WTC11 (cell line): ENCODE results near the gene RPS6KC1. TPM values are rescaled to one million over a fixed set of nuclear protein-coding genes. Genes with fewer than 3 reads are reported as not detected.

Source experiments
- ATAC-seq: fragments of 200-7000 bp; cut with Tn5 transposase; 2 replicates; pipeline ENCODE4 v1.10.0; 2021; ENCODE audit warnings: mild to moderate bottlenecking, moderate library complexity
- CTCF ChIA-PET: fragments of 300-600 bp; sonication (Branson Sonifier 250); formaldehyde crosslinking; loops from one replicate; lab custom pipeline; 2021; ENCODE audit warnings: antibody characterized with exemption; lab: Charles Lee
- POLR2A ChIA-PET: fragments of 350-600 bp; sonication (Branson Sonifier 250); formaldehyde crosslinking; loops from one replicate; lab custom pipeline; 2021; ENCODE audit warnings: antibody characterized with exemption; lab: Charles Lee
- DNase-seq: peaks from one replicate; pipeline ENCODE4 v3.0.0; 2021; ENCODE audit warnings: low spot score
- H3K27ac Mint-ChIP-seq: 2 replicates; pipeline ENCODE4 v1.8.0; 2021; ENCODE audit warnings: mixed read lengths
- H3K27me3 Mint-ChIP-seq: 2 replicates; pipeline ENCODE4 v1.8.0; 2021; ENCODE audit warnings: low read depth, mild to moderate bottlenecking, moderate library complexity, mixed read lengths
- H3K36me3 Mint-ChIP-seq: 2 replicates; pipeline ENCODE4 v1.8.0; 2021; ENCODE audit warnings: mixed read lengths
- H3K4me1 Mint-ChIP-seq: 2 replicates; pipeline ENCODE4 v1.8.0; 2022; ENCODE audit warnings: mixed read lengths
- H3K4me3 Mint-ChIP-seq: 2 replicates; pipeline ENCODE4 v1.8.0; 2021; ENCODE audit warnings: mild to moderate bottlenecking, moderate library complexity, mixed read lengths
- H3K9me3 Mint-ChIP-seq: 2 replicates; pipeline ENCODE4 v1.8.0; 2021; ENCODE audit warnings: mixed read lengths
- ETV6 ChIP-seq: sonication (generic); formaldehyde crosslinking; IDR thresholded peaks from 2 replicates; pipeline ENCODE4 v1.8.1; 2022; ENCODE audit warnings: mild to moderate bottlenecking, missing genetic modification reagents
- FOXJ3 ChIP-seq: sonication (generic); formaldehyde crosslinking; IDR thresholded peaks from 2 replicates; pipeline ENCODE4 v1.9.0; 2021; ENCODE audit warnings: missing genetic modification reagents, mild to moderate bottlenecking, borderline replicate concordance
- GRHL2 ChIP-seq: fragments of 250-450 bp; sonication (Bioruptor Pico); IDR thresholded peaks from 2 replicates; pipeline ENCODE4 v1.8.0; 2022; ENCODE audit warnings: mild to moderate bottlenecking, moderate library complexity; ENCODE audit not compliant: insufficient replicate concordance, severe bottlenecking
- HMGA2 ChIP-seq: fragments of 250-450 bp; sonication (Bioruptor Pico); IDR thresholded peaks from 2 replicates; pipeline ENCODE4 v1.4.0; 2021; ENCODE audit warnings: mild to moderate bottlenecking, moderate library complexity
- IRF2 ChIP-seq: sonication (generic); formaldehyde crosslinking; IDR thresholded peaks from 2 replicates; pipeline ENCODE4 v1.8.0; 2022; ENCODE audit warnings: low read depth, missing genetic modification reagents, borderline replicate concordance
- KAT7 ChIP-seq: sonication (generic); formaldehyde crosslinking; IDR thresholded peaks from 2 replicates; pipeline ENCODE4 v1.8.1; 2023; ENCODE audit warnings: missing genetic modification reagents, mild to moderate bottlenecking, borderline replicate concordance
- NFATC4 ChIP-seq: fragments of 250-450 bp; sonication (Bioruptor Pico); IDR thresholded peaks from 2 replicates; pipeline ENCODE4 v1.9.0; 2021; ENCODE audit warnings: mild to moderate bottlenecking
- NFE2L1 ChIP-seq: sonication (generic); formaldehyde crosslinking; IDR thresholded peaks from 2 replicates; pipeline ENCODE4 v1.8.1; 2023; ENCODE audit warnings: missing genetic modification reagents
- NR2C2 ChIP-seq: sonication (generic); formaldehyde crosslinking; IDR thresholded peaks from 2 replicates; pipeline ENCODE4 v1.8.0; 2022; ENCODE audit warnings: mild to moderate bottlenecking, missing genetic modification reagents
- PRRX2 ChIP-seq: fragments of 250-450 bp; sonication (Bioruptor Pico); IDR thresholded peaks from 2 replicates; pipeline ENCODE4 v1.8.0; 2021; ENCODE audit warnings: mild to moderate bottlenecking
- SP1 ChIP-seq: sonication (generic); formaldehyde crosslinking; conservative IDR thresholded peaks from 2 replicates; pipeline ENCODE4 v1.8.1; 2022; ENCODE audit warnings: missing genetic modification reagents
- TEAD1 ChIP-seq: sonication (generic); formaldehyde crosslinking; IDR thresholded peaks from 2 replicates; pipeline ENCODE4 v1.8.0; 2022; ENCODE audit warnings: mild to moderate bottlenecking, missing genetic modification reagents
- TEAD4 ChIP-seq: sonication (generic); formaldehyde crosslinking; IDR thresholded peaks from 2 replicates; pipeline ENCODE4 v1.8.0; 2022; ENCODE audit warnings: mild to moderate bottlenecking, missing genetic modification reagents
- ZNF232 ChIP-seq: sonication (generic); formaldehyde crosslinking; IDR thresholded peaks from 2 replicates; pipeline ENCODE4 v1.8.0; 2022; ENCODE audit warnings: mild to moderate bottlenecking, missing genetic modification reagents
- ZNF396 ChIP-seq: fragments of 250-450 bp; sonication (Bioruptor Pico); IDR thresholded peaks from 2 replicates; pipeline ENCODE4 v1.8.0; 2021; ENCODE audit warnings: mild to moderate bottlenecking, moderate library complexity, borderline replicate concordance
- ZNF416 ChIP-seq: fragments of 250-450 bp; sonication (Bioruptor Pico); IDR thresholded peaks from 2 replicates; pipeline ENCODE4 v1.9.0; 2021; ENCODE audit warnings: mild to moderate bottlenecking, inconsistent platforms
- total RNA-seq: library from RNA; stranded (reverse); gene quantifications from 3 replicates; pipeline ENCODE4 v1.2.3, GENCODE V29; 2021
- TF ChIP-seq, protein P1 (sequence below): sonication (generic); formaldehyde crosslinking; IDR thresholded peaks from 2 replicates; pipeline ENCODE4 v1.8.0; 2023; ENCODE audit warnings: mild to moderate bottlenecking, missing genetic modification reagents
- TF ChIP-seq, protein P2 (sequence below): sonication (generic); formaldehyde crosslinking; IDR thresholded peaks from 2 replicates; pipeline ENCODE4 v1.8.1; 2023; ENCODE audit warnings: mild to moderate bottlenecking, missing genetic modification reagents
- TF ChIP-seq, protein P3 (sequence below): fragments of 250-450 bp; sonication (Bioruptor Pico); IDR thresholded peaks from 2 replicates; pipeline ENCODE4 v1.9.0; 2021; ENCODE audit warnings: mild to moderate bottlenecking
- TF ChIP-seq, protein P4 (sequence below): sonication (generic); formaldehyde crosslinking; conservative IDR thresholded peaks from 2 replicates; pipeline ENCODE4 v1.8.1; 2023; ENCODE audit warnings: mild to moderate bottlenecking, low read depth, missing genetic modification reagents, moderate library complexity
- TF ChIP-seq, protein P5 (sequence below): fragments of 200-600 bp; IDR thresholded peaks from 2 replicates; pipeline ENCODE4 v1.8.0; 2022; ENCODE audit warnings: antibody characterized with exemption

RPS6KC1 gene
- total RNA-seq, 1 experiment from 2014 or later: 17.4 TPM

DNA sequence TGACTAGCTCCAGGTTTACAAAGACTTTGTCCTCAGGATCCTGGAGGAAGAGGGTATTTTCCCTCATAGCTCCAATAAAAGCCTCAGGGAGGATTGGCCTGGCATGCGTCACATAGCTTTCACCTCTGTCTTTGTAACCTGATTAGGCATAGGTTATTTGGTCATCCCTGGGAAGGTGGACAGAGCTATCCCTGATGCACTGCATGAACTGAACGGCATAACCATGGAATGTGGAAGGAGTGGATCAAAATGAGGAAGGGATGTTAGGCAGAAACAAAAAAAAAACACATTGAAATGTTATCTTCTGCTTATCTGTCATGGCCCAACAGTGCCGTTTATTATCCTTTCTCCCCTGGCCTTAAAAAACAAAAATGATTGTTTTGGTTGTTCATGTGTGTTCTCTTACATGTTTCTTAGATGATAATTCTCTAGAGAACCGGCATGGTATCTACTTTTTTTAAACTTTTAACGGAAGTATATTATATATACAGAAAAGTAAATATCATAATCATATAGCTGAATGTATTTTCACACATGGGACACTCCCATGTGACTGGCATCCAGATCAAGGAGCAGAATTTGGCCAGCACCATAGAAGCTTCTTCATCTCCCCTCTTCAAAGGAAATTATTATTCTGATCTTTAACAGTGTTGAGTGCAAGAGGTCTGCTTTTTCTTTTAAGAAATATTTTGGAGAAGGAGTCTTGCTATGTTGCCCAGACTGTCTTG is 85.3 kb downstream of the RPS6KC1 start (continued):
- TF ChIP-seq, protein P1, sequence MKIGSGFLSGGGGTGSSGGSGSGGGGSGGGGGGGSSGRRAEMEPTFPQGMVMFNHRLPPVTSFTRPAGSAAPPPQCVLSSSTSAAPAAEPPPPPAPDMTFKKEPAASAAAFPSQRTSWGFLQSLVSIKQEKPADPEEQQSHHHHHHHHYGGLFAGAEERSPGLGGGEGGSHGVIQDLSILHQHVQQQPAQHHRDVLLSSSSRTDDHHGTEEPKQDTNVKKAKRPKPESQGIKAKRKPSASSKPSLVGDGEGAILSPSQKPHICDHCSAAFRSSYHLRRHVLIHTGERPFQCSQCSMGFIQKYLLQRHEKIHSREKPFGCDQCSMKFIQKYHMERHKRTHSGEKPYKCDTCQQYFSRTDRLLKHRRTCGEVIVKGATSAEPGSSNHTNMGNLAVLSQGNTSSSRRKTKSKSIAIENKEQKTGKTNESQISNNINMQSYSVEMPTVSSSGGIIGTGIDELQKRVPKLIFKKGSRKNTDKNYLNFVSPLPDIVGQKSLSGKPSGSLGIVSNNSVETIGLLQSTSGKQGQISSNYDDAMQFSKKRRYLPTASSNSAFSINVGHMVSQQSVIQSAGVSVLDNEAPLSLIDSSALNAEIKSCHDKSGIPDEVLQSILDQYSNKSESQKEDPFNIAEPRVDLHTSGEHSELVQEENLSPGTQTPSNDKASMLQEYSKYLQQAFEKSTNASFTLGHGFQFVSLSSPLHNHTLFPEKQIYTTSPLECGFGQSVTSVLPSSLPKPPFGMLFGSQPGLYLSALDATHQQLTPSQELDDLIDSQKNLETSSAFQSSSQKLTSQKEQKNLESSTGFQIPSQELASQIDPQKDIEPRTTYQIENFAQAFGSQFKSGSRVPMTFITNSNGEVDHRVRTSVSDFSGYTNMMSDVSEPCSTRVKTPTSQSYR (CRISPR knock-in tag): no peak
- no peak for TF ChIP-seq TEAD4 (CRISPR knock-in tag)
- no peak for TF ChIP-seq NFE2L1 (CRISPR knock-in tag)
- no peak for TF ChIP-seq TEAD1
- TF ChIP-seq, protein P2, sequence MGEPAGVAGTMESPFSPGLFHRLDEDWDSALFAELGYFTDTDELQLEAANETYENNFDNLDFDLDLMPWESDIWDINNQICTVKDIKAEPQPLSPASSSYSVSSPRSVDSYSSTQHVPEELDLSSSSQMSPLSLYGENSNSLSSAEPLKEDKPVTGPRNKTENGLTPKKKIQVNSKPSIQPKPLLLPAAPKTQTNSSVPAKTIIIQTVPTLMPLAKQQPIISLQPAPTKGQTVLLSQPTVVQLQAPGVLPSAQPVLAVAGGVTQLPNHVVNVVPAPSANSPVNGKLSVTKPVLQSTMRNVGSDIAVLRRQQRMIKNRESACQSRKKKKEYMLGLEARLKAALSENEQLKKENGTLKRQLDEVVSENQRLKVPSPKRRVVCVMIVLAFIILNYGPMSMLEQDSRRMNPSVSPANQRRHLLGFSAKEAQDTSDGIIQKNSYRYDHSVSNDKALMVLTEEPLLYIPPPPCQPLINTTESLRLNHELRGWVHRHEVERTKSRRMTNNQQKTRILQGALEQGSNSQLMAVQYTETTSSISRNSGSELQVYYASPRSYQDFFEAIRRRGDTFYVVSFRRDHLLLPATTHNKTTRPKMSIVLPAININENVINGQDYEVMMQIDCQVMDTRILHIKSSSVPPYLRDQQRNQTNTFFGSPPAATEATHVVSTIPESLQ: no peak
- TF ChIP-seq, protein P3, sequence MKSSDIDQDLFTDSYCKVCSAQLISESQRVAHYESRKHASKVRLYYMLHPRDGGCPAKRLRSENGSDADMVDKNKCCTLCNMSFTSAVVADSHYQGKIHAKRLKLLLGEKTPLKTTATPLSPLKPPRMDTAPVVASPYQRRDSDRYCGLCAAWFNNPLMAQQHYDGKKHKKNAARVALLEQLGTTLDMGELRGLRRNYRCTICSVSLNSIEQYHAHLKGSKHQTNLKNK (CRISPR knock-in tag): no peak
- TF ChIP-seq GRHL2: no peak
- TF ChIP-seq, protein P4, sequence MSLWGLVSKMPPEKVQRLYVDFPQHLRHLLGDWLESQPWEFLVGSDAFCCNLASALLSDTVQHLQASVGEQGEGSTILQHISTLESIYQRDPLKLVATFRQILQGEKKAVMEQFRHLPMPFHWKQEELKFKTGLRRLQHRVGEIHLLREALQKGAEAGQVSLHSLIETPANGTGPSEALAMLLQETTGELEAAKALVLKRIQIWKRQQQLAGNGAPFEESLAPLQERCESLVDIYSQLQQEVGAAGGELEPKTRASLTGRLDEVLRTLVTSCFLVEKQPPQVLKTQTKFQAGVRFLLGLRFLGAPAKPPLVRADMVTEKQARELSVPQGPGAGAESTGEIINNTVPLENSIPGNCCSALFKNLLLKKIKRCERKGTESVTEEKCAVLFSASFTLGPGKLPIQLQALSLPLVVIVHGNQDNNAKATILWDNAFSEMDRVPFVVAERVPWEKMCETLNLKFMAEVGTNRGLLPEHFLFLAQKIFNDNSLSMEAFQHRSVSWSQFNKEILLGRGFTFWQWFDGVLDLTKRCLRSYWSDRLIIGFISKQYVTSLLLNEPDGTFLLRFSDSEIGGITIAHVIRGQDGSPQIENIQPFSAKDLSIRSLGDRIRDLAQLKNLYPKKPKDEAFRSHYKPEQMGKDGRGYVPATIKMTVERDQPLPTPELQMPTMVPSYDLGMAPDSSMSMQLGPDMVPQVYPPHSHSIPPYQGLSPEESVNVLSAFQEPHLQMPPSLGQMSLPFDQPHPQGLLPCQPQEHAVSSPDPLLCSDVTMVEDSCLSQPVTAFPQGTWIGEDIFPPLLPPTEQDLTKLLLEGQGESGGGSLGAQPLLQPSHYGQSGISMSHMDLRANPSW (CRISPR knock-in tag): no peak
- TF ChIP-seq HMGA2 (CRISPR knock-in tag): no peak
- TF ChIP-seq, all 79 proteins: peak for 0

DNA sequence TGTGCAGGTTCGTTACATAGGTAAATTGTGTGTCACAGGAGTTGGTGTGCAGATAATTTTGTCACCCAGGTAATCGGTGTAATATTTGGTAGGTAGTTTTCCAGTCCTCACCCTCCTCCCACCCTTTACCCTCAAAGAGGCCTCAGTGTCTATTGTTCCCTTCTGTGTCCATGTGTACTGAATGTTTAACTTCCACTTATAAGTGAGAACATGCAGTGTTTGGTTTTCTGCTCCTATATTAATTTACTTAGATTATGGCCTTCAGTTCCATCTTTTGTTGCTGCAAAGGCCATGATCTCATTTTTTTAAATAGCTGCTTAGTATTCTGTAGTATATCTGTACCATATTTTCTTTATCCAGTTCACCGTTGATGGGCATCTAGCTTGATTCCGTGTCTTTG is 87.3 kb downstream of the RPS6KC1 start:
- no peak for TF ChIP-seq NFE2L1 (CRISPR knock-in tag)
- TF ChIP-seq HMGA2 (CRISPR knock-in tag): no peak
- no peak for TF ChIP-seq ZNF232 (CRISPR knock-in tag)
- TF ChIP-seq ETV6 (CRISPR knock-in tag): no peak
- no peak for TF ChIP-seq NR2C2 (CRISPR knock-in tag)
- TF ChIP-seq, protein P5, sequence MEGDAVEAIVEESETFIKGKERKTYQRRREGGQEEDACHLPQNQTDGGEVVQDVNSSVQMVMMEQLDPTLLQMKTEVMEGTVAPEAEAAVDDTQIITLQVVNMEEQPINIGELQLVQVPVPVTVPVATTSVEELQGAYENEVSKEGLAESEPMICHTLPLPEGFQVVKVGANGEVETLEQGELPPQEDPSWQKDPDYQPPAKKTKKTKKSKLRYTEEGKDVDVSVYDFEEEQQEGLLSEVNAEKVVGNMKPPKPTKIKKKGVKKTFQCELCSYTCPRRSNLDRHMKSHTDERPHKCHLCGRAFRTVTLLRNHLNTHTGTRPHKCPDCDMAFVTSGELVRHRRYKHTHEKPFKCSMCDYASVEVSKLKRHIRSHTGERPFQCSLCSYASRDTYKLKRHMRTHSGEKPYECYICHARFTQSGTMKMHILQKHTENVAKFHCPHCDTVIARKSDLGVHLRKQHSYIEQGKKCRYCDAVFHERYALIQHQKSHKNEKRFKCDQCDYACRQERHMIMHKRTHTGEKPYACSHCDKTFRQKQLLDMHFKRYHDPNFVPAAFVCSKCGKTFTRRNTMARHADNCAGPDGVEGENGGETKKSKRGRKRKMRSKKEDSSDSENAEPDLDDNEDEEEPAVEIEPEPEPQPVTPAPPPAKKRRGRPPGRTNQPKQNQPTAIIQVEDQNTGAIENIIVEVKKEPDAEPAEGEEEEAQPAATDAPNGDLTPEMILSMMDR: no peak
- TF ChIP-seq PRRX2 (CRISPR knock-in tag): no peak
- no peak for TF ChIP-seq NFATC4 (CRISPR knock-in tag)
- TF ChIP-seq SP1 (CRISPR knock-in tag): no peak
- TF ChIP-seq IRF2 (CRISPR knock-in tag): no peak
- no peak for TF ChIP-seq KAT7
- no peak for TF ChIP-seq ZNF396 (CRISPR knock-in tag)
- no peak for TF ChIP-seq FOXJ3 (CRISPR knock-in tag)
- TF ChIP-seq ZNF416 (CRISPR knock-in tag): no peak
- Mint-ChIP-seq H3K4me1 (peaks cover 14% of the 10 kb centered on the region), H3K36me3 (no peaks in the 10 kb centered on the region), H3K27ac (no peak overlapping the region), H3K9me3 (peaks cover 13% of the 10 kb centered on the region), H3K27me3 (no peaks in the 10 kb centered on the region), H3K4me3 (no peak overlapping the region)
- DNase-seq: no peak
- ATAC-seq: no peak
- CTCF ChIA-PET: no interaction called here
- POLR2A ChIA-PET: no interaction called here
